ENCODE data around the gene WDR82. TPM values are rescaled to one million over a fixed set of nuclear protein-coding genes. Genes with fewer than 3 reads are reported as not detected.

WDR82 gene
- total and polyA plus RNA-seq, 9 of the 15 experiments (the other 6 are each of a cell fraction or from before 2014, with no cell fraction given), result 6.4 to 62.9 (median 37.1) TPM

- FAIRE-seq (no peak), ATAC-seq (no peak), DNase-seq (ENCODE audit: extremely low read depth in 1 of 4, low spot score in 3 of 4) (no peak)
- in situ Hi-C loops (cut with MboI) (no loop called here), intact Hi-C loops (cut with micrococcal nuclease) (no loop called here)
- TF ChIP-seq ZNF512 (tag; IDR thresholded peaks at IDR 0.05), result no peak
- TF ChIP-seq TFAM (CRISPR knock-in tag; conservative IDR thresholded peaks at IDR 0.05), result no peak
- TF ChIP-seq TCFL5 (CRISPR knock-in tag; conservative IDR thresholded peaks at IDR 0.05), result no peak
- TF ChIP-seq KDM4B (IDR thresholded peaks at IDR 0.05; ENCODE audit: borderline replicate concordance in 2 of 2, low read depth in 1 of 2), result no peak
- TF ChIP-seq ZNF124 (CRISPR knock-in tag; IDR thresholded peaks at IDR 0.05), result no peak
- TF ChIP-seq CEBPZ (IDR thresholded peaks at IDR 0.05; ENCODE audit: borderline replicate concordance, low read depth, low read length), result no peak
- no peak for TF ChIP-seq TRIM24 (IDR thresholded peaks at IDR 0.05)
- TF ChIP-seq NFIC (IDR thresholded peaks at IDR 0.05), result no peak
- TF ChIP-seq RBBP5 (IDR thresholded peaks at IDR 0.05; ENCODE audit: borderline replicate concordance, insufficient read depth, low read length, poor library complexity, severe bottlenecking), result no peak
- no peak for TF ChIP-seq ZNF212 (CRISPR knock-in tag; IDR thresholded peaks at IDR 0.05)
- no peak for TF ChIP-seq PHF8 (IDR thresholded peaks at IDR 0.05; ENCODE audit: borderline replicate concordance, low read length)
- TF ChIP-seq ZNF778 (CRISPR knock-in tag; IDR thresholded peaks at IDR 0.05), result no peak
- TF ChIP-seq ZNF311 (CRISPR knock-in tag; IDR thresholded peaks at IDR 0.05), result no peak
- no peak for TF ChIP-seq FOS (IDR thresholded peaks at IDR 0.05; ENCODE audit: extremely low read depth, insufficient read length)
- Histone ChIP-seq H3K9me1 (ENCODE audit: control insufficient read depth, insufficient read depth, low read length) (no peaks in the 10 kb centered on the region), H3K4me3 (no peak overlapping the region), H3K79me2 (ENCODE audit: control insufficient read depth, insufficient read depth, low read length) (no peaks in the 10 kb centered on the region), H3K9me3 (replicated peaks; ENCODE audit: control insufficient read depth, insufficient read depth, low read depth, low read length) (no peaks in the 10 kb centered on the region), H3K4me2 (ENCODE audit: insufficient read depth, low read length) (no peak overlapping the region), H3K36me3 (ENCODE audit: control insufficient read depth, insufficient read depth, low read length) (no peaks in the 10 kb centered on the region), H2AFZ (ENCODE audit: low read depth, low read length) (no peak overlapping the region), H4K20me1 (replicated peaks; ENCODE audit: control insufficient read depth, insufficient read depth, low read length) (no peaks in the 10 kb centered on the region), H3K27me3 (ENCODE audit: control insufficient read depth in 2 of 2, insufficient read depth in 2 of 2, low read length in 2 of 2) (no peaks in the 10 kb centered on the region), H3K27ac (ENCODE audit: extremely low read depth, low read depth, low read length) (no peak overlapping the region), H3K9ac (ENCODE audit: insufficient read depth in 1 of 2, low read depth in 2 of 2, low read length in 2 of 2) (peak overlapping the region in 1 of 2 experiments; percentile 26; a peak in 1 of 4 replicates), H3K4me1 (replicated peaks in 1 of 2; ENCODE audit: control insufficient read depth in 2 of 2, insufficient read depth in 2 of 2, low read length in 2 of 2) (peaks cover 0 to 15% of the 10 kb centered on the region in 2 experiments; a peak in 3 of 5 replicates)
- ChIA-PET POLR2A (interaction anchor here (0.6 kb wide), 1 partner anchor 62 kb away, joined by 5 read pairs; no protein-coding TSS in a partner anchor), CTCF (ENCODE audit: low intra/inter-chr PET ratio) (no interaction called here)
- no TSS peak for BruUV-seq (replicated peaks)
- 39% methylated on average over 6 of the region's 6 CpGs for WGBS (ENCODE audit: insufficient coverage, low coverage, missing lambda C conversion rate)
These were observed 36.6 kb upstream of the WDR82 start for GRCh38 chr3:52315006-52315405.
